Right cardiac atrium (tissue), 5 donors: ENCODE measurements around the gene PIEZO2. TPM values are rescaled to one million over a fixed set of nuclear protein-coding genes. Genes with fewer than 3 reads are reported as not detected.

ENCODE experiments used
- ATAC-seq, 2 donors: fragments of 200-7000 bp; cut with Tn5 transposase; one replicate each; pipeline versions ENCODE4 v1.8.0 to v1.9.1; 2020; ENCODE audit warnings: moderate library complexity in 2 of 2, mild to moderate bottlenecking in 1 of 2
- DNase-seq, 3 donors: peaks; one replicate each; pipeline ENCODE4 v3.0.0-alpha.2; 2020
- H3K27ac ChIP-seq: one replicate; pipeline ENCODE4 v1.5.1; 2013; ENCODE audit warnings: mild to moderate bottlenecking, low read length, control low read depth, moderate library complexity
- H3K27me3 ChIP-seq: one replicate; pipeline ENCODE4 v1.6.1; 2013; ENCODE audit not compliant: control insufficient read depth, insufficient read depth
- H3K4me1 ChIP-seq: one replicate; pipeline ENCODE4 v1.6.1; 2013; ENCODE audit warnings: low read length; ENCODE audit not compliant: control insufficient read depth, insufficient read depth
- H3K4me3 ChIP-seq: one replicate; pipeline ENCODE4 v1.5.1; 2013; ENCODE audit warnings: low read length, control low read depth
- H3K9me3 ChIP-seq: one replicate; pipeline ENCODE4 v1.6.1; 2013; ENCODE audit warnings: low read length; ENCODE audit not compliant: control insufficient read depth
- WGBS: extraction: QIAGEN DNeasy Blood & Tissue Kit; methylation state at CpG from one replicate; pipeline ENCODE4 v1.1.7; 2013; 5-methylcytosine and 5-hydroxymethylcytosine counted together
- intact Hi-C, 4 donors: fragments of 100-400 bp; cut with DNase I; formaldehyde crosslinking; loops; one replicate each; pipeline versions ENCODE4 v1.11.0 to v1.14.0; 2022 to 2023
- polyA plus RNA-seq: library from polyadenylated mRNA; stranded (reverse); fragments of 200-250 nt; gene quantifications from one replicate; pipeline ENCODE4 v1.2.3, GENCODE V29; 2013
- total RNA-seq, 4 donors: library from RNA; stranded (reverse); fragmentation: NEBNext Ultra II Directional; extraction: Animal tissue kit (Norgen Biotek cat#: 25700); gene quantifications; one replicate each; pipeline ENCODE4 v1.2.1, GENCODE V29; 2021
- donor health status: healthy with polysubstance abuse.
- donor health status: DM: no; HTN: yes; CAD: no.
- donor health status: DM: no; HTN: no; CAD: no.
- donor health status: DM: no; HTN: yes; CAD: no; lungs with severe emphysema.
- donor health status: DM: yes; HTN: yes; CAD: no.

Gene PIEZO2
- total and polyA plus RNA-seq, 5 donors: 0.18 to 0.93 (median 0.56) TPM

- Histone ChIP-seq H3K4me1 (no peaks in the 10 kb centered on the region), H3K4me3 (no peak overlapping the region), H3K27ac (no peak overlapping the region), H3K27me3 (no peaks in the 10 kb centered on the region), H3K9me3 (no peaks in the 10 kb centered on the region)
- no peak for DNase-seq
- WGBS: 75% methylated on average over 12 of the region's 12 CpGs
- ATAC-seq: no peak
- intact Hi-C loops: no loop called here
These were observed 459.9 kb downstream of the PIEZO2 start for GRCh38 chr18:10689236-10690034.

- H3K27ac ChIP-seq: no peak overlapping the region
- ATAC-seq (no peak), DNase-seq (no peak)
- intact Hi-C loops: no loop called here
- no peaks in the 10 kb centered on the region for H3K27me3 ChIP-seq
- WGBS: 70% methylated on average over 4 of the region's 4 CpGs
- H3K4me3 ChIP-seq: no peak overlapping the region
- no peaks in the 10 kb centered on the region for H3K4me1 ChIP-seq
- no peaks in the 10 kb centered on the region for H3K9me3 ChIP-seq
These were observed 460.6 kb downstream of the PIEZO2 start for GRCh38 chr18:10688766-10689165.

- DNase-seq (no peak), ATAC-seq (no peak)
- Histone ChIP-seq H3K9me3 (no peaks in the 10 kb centered on the region), H3K27me3 (no peaks in the 10 kb centered on the region), H3K4me1 (no peaks in the 10 kb centered on the region), H3K4me3 (no peak overlapping the region), H3K27ac (no peak overlapping the region)
- WGBS: 80% methylated on average over 8 of the region's 8 CpGs
- intact Hi-C loops: no loop called here
These were observed 462.0 kb downstream of the PIEZO2 start for GRCh38 chr18:10687161-10687925.

- H3K27ac ChIP-seq: no peak overlapping the region
- H3K27me3 ChIP-seq: no peaks in the 10 kb centered on the region
- ATAC-seq: no peak
- no peaks in the 10 kb centered on the region for H3K4me1 ChIP-seq
- no peaks in the 10 kb centered on the region for H3K9me3 ChIP-seq
- intact Hi-C loops: no loop called here
- WGBS: 0% methylated on average over 1 of the region's 1 CpG
- DNase-seq: no peak
- no peak overlapping the region for H3K4me3 ChIP-seq
These were observed 463.1 kb downstream of the PIEZO2 start for GRCh38 chr18:10686308-10686707.

- 82% methylated on average over 15 of the region's 15 CpGs for WGBS
- ATAC-seq (no peak), DNase-seq (no peak)
- H3K4me1 ChIP-seq: no peaks in the 10 kb centered on the region
- intact Hi-C loops: no loop called here
- H3K27me3 ChIP-seq: no peaks in the 10 kb centered on the region
- no peak overlapping the region for H3K4me3 ChIP-seq
- H3K27ac ChIP-seq: no peak overlapping the region
- no peaks in the 10 kb centered on the region for H3K9me3 ChIP-seq
These were observed 463.9 kb downstream of the PIEZO2 start for GRCh38 chr18:10685484-10685883.

GRCh38 chr18:10682368-10682714 is 467.0 kb downstream of the PIEZO2 start:
- 95% methylated on average over 7 of the region's 7 CpGs for WGBS
- intact Hi-C loops: no loop called here
- H3K27me3 ChIP-seq: no peaks in the 10 kb centered on the region
- H3K9me3 ChIP-seq: no peaks in the 10 kb centered on the region
- no peak overlapping the region for H3K27ac ChIP-seq
- DNase-seq (no peak), ATAC-seq (no peak)
- H3K4me3 ChIP-seq: no peak overlapping the region
- no peaks in the 10 kb centered on the region for H3K4me1 ChIP-seq

- 87% methylated on average over 12 of the region's 12 CpGs for WGBS
These were observed 467.6 kb downstream of the PIEZO2 start for GRCh38 chr18:10681581-10682367.

GRCh38 chr18:10680271-10680596 is 469.1 kb downstream of the PIEZO2 start:
- intact Hi-C loops: no loop called here
- Histone ChIP-seq H3K4me1 (no peaks in the 10 kb centered on the region), H3K4me3 (no peak overlapping the region), H3K9me3 (no peaks in the 10 kb centered on the region), H3K27ac (no peak overlapping the region), H3K27me3 (no peaks in the 10 kb centered on the region)
- ATAC-seq: no peak
- DNase-seq: no peak

More at GRCh38 chr18:10681581-10682367, 467.6 kb downstream of the PIEZO2 start:
- no peaks in the 10 kb centered on the region for H3K4me1 ChIP-seq
- H3K4me3 ChIP-seq: no peak overlapping the region
- H3K27ac ChIP-seq: no peak overlapping the region
- no peaks in the 10 kb centered on the region for H3K9me3 ChIP-seq
- no peaks in the 10 kb centered on the region for H3K27me3 ChIP-seq
- DNase-seq: no peak
- intact Hi-C loops: no loop called here
- no peak for ATAC-seq

- no peak for ATAC-seq
- intact Hi-C loops: no loop called here
- Histone ChIP-seq H3K4me1 (no peaks in the 10 kb centered on the region), H3K9me3 (no peaks in the 10 kb centered on the region), H3K4me3 (no peak overlapping the region), H3K27me3 (no peaks in the 10 kb centered on the region), H3K27ac (no peak overlapping the region)
- no peak for DNase-seq
- 83% methylated on average over 3 of the region's 3 CpGs for WGBS
These were observed 469.7 kb downstream of the PIEZO2 start for GRCh38 chr18:10679557-10680270.

- Histone ChIP-seq H3K9me3 (no peaks in the 10 kb centered on the region), H3K27ac (no peak overlapping the region), H3K27me3 (no peaks in the 10 kb centered on the region), H3K4me1 (no peaks in the 10 kb centered on the region), H3K4me3 (no peak overlapping the region)
- DNase-seq: no peak
- ATAC-seq: no peak
- intact Hi-C loops: no loop called here
- 72% methylated on average over 4 of the region's 4 CpGs for WGBS
These were observed 477.9 kb downstream of the PIEZO2 start for GRCh38 chr18:10671441-10671840.
